ENCODE results near the gene TAF13. TPM values are rescaled to one million over a fixed set of nuclear protein-coding genes. Genes with fewer than 3 reads are reported as not detected.

The TAF13 gene
- polyA plus RNA-seq, 1 donor from 2014 or later: 60.1 TPM

GRCh38 chr1:109083923-109084322 lies 8.1 kb upstream of the TAF13 start:
- no peak for TF ChIP-seq EZH2 (IDR thresholded peaks at IDR 0.05; ENCODE audit: borderline replicate concordance, insufficient read depth, low read length, poor library complexity, severe bottlenecking)
- TF ChIP-seq EP300 (conservative IDR thresholded peaks at IDR 0.05; ENCODE audit: poor library complexity, severe bottlenecking): no peak
- TF ChIP-seq TAF1 (IDR thresholded peaks at IDR 0.05; ENCODE audit: low read depth): no peak
- TF ChIP-seq SMC3 (conservative IDR thresholded peaks at IDR 0.05; ENCODE audit: poor library complexity): no peak
- TF ChIP-seq MXI1 (conservative IDR thresholded peaks at IDR 0.05; ENCODE audit: poor library complexity, severe bottlenecking): no peak
- TF ChIP-seq REST (IDR thresholded peaks at IDR 0.05; ENCODE audit: borderline replicate concordance): no peak
- no peak for TF ChIP-seq RAD21 (conservative IDR thresholded peaks at IDR 0.05)
- no peak for TF ChIP-seq CTCF (IDR thresholded peaks at IDR 0.05; ENCODE audit: poor library complexity, severe bottlenecking)
- TF ChIP-seq POLR2AphosphoS5 (IDR thresholded peaks at IDR 0.05): no peak

GRCh38 chr1:109083501-109083900 lies 7.7 kb upstream of the TAF13 start:
- Histone ChIP-seq H3K27me3 (ENCODE audit: insufficient read depth, low read depth, low read length) (no peaks in the 10 kb centered on the region), H3K4me2 (ENCODE audit: low read length) (no peak overlapping the region), H3K27ac (ENCODE audit: low read length) (no peak overlapping the region), H3F3A (ENCODE audit: insufficient read depth, low read length, poor library complexity, severe bottlenecking) (no peaks in the 10 kb centered on the region), H4K20me1 (ENCODE audit: insufficient read depth) (no peaks in the 10 kb centered on the region), H3K79me2 (replicated peaks; ENCODE audit: insufficient read depth, low read length) (no peaks in the 10 kb centered on the region), H3K9ac (ENCODE audit: low read length) (no peak overlapping the region), H3K36me3 (ENCODE audit: insufficient read depth, low read length) (no peaks in the 10 kb centered on the region), H3K4me3 (ENCODE audit: low read length) (no peak overlapping the region), H3K9me3 (ENCODE audit: low read length) (no peaks in the 10 kb centered on the region), H3K9me2 (ENCODE audit: insufficient read depth, low read length) (no peaks in the 10 kb centered on the region), H2AFZ (ENCODE audit: low read depth, low read length) (no peak overlapping the region)
- TF ChIP-seq POLR2AphosphoS5 (IDR thresholded peaks at IDR 0.05) (no peak), RAD21 (conservative IDR thresholded peaks at IDR 0.05) (no peak), SMC3 (conservative IDR thresholded peaks at IDR 0.05; ENCODE audit: poor library complexity) (no peak), REST (IDR thresholded peaks at IDR 0.05; ENCODE audit: borderline replicate concordance) (no peak), MXI1 (conservative IDR thresholded peaks at IDR 0.05; ENCODE audit: poor library complexity, severe bottlenecking) (no peak), EP300 (conservative IDR thresholded peaks at IDR 0.05; ENCODE audit: poor library complexity, severe bottlenecking) (no peak), CTCF (IDR thresholded peaks at IDR 0.05; ENCODE audit: poor library complexity, severe bottlenecking) (no peak), EZH2 (IDR thresholded peaks at IDR 0.05; ENCODE audit: borderline replicate concordance, insufficient read depth, low read length, poor library complexity, severe bottlenecking) (no peak), TAF1 (IDR thresholded peaks at IDR 0.05; ENCODE audit: low read depth) (no peak)

More at GRCh38 chr1:109083923-109084322, 8.1 kb upstream of the TAF13 start:
- Histone ChIP-seq H4K20me1 (ENCODE audit: insufficient read depth) (no peaks in the 10 kb centered on the region), H3K9ac (ENCODE audit: low read length) (no peak overlapping the region), H2AFZ (ENCODE audit: low read depth, low read length) (no peak overlapping the region), H3K9me3 (ENCODE audit: low read length) (no peaks in the 10 kb centered on the region), H3K27ac (ENCODE audit: low read length) (no peak overlapping the region), H3K36me3 (ENCODE audit: insufficient read depth, low read length) (no peaks in the 10 kb centered on the region), H3K79me2 (replicated peaks; ENCODE audit: insufficient read depth, low read length) (no peaks in the 10 kb centered on the region), H3K4me3 (ENCODE audit: low read length) (no peak overlapping the region), H3K27me3 (ENCODE audit: insufficient read depth, low read depth, low read length) (no peaks in the 10 kb centered on the region), H3K4me2 (ENCODE audit: low read length) (no peak overlapping the region), H3F3A (ENCODE audit: insufficient read depth, low read length, poor library complexity, severe bottlenecking) (no peaks in the 10 kb centered on the region), H3K9me2 (ENCODE audit: insufficient read depth, low read length) (no peaks in the 10 kb centered on the region)

Measured in neural cell (in vitro differentiated cells).